IPS-NIHi11 (cell line): Measurements from ENCODE around the gene PDE2A.

ENCODE experiments used
- DNase-seq: peaks from one replicate; pipeline ENCODE4 v3.0.0; 2012; ENCODE audit warnings: mixed read lengths, low spot score

The PDE2A gene

GRCh38 chr11:72635309-72635915 lies 38.8 kb downstream of the PDE2A start:
- no peak for DNase-seq

- DNase-seq = no peak
Measured at GRCh38 chr11:72634472-72635095, 39.6 kb downstream of the PDE2A start.

- no peak for DNase-seq
Measured at GRCh38 chr11:72634016-72634415, 40.2 kb downstream of the PDE2A start.

GRCh38 chr11:72633068-72633467 lies 41.2 kb downstream of the PDE2A start:
- DNase-seq = no peak

GRCh38 chr11:72631806-72632731 lies 42.2 kb downstream of the PDE2A start:
- no peak for DNase-seq

- DNase-seq = no peak
Measured at GRCh38 chr11:72630104-72630852, 43.9 kb downstream of the PDE2A start.

GRCh38 chr11:72629266-72629665 lies 45.0 kb downstream of the PDE2A start:
- DNase-seq = no peak

- no peak for DNase-seq
Measured at GRCh38 chr11:72627594-72628281, 46.5 kb downstream of the PDE2A start.

- no peak for DNase-seq
Measured at GRCh38 chr11:72626414-72626936, 47.7 kb downstream of the PDE2A start.

GRCh38 chr11:72625691-72626413 lies 48.4 kb downstream of the PDE2A start:
- peak; percentile 65 for DNase-seq

- no peak for DNase-seq
Measured at GRCh38 chr11:72624496-72625201, 49.6 kb downstream of the PDE2A start.

- no peak for DNase-seq
Measured at GRCh38 chr11:72623052-72623451, 51.2 kb downstream of the PDE2A start.

- no peak for DNase-seq
Measured at GRCh38 chr11:72621008-72621610, 53.1 kb downstream of the PDE2A start.

- DNase-seq = peak; percentile 61
Measured at GRCh38 chr11:72618803-72619202, 55.4 kb downstream of the PDE2A start.

- DNase-seq = no peak
Measured at GRCh38 chr11:72617080-72617762, 57.0 kb downstream of the PDE2A start.

GRCh38 chr11:72616655-72617054 lies 57.6 kb downstream of the PDE2A start:
- DNase-seq = no peak

GRCh38 chr11:72615329-72615728 lies 58.9 kb downstream of the PDE2A start:
- no peak for DNase-seq

- no peak for DNase-seq
Measured at GRCh38 chr11:72614381-72614780, 59.8 kb downstream of the PDE2A start.

GRCh38 chr11:72613977-72614376 lies 60.2 kb downstream of the PDE2A start:
- DNase-seq = no peak
